CD4-positive, alpha-beta T cell treated with Interleukin-15 for 1 hour (primary cell): ENCODE measurements around the gene KRT71.

Experiments
- DNase-seq: peaks from one replicate; pipeline ENCODE4 v3.0.0-alpha.2; 2020

KRT71 gene

DNA sequence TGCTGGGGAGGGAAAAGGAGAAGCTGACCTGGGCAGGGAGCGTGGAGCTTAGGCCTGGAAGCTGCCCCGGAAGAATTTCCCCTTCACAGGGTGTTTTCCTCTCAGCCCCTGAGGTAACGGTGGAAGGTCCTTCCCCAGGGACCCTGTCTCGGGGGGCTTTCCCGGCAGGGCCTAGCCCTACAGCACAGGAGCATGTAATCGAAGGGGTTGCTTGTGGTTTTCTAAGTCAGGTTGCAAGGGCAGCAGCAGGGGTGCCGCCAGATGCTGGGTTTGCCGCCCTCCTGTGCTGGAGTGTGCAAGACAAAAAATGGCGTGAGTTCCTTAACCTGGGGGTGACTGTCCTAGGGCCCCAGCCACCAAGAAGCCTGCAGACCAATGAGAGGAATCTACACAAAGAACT is 22.3 kb upstream of the KRT71 start:
- no peak for DNase-seq

- DNase-seq = no peak
Observed at GRCh38 chr12:52573743-52574142, 20.8 kb upstream of the KRT71 start, which contains the start of gene KRT74. TSS of gene KRT74 (minus strand) at chr12:52573843. CDS start at chr12:52573777, 66 bp downstream.

DNA sequence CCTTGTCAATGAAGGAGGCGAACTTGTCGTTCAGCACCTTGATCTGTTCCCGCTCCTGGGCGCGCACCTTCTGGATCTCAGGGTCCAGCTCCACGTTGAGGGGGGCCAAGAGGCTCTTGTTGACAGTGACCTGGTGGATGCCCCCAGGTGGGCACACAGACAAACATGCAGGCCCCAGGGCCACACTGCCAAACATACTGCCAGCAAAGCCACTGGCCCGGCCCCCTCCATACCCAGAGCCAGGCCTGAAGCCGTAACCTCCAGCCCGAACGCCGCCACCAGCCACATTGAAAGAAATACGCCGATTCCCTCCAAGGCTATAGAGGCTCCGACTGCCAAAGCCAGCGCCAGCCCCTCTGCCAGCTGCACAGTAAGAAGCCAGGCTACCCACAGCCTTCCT is 20.4 kb upstream of the KRT71 start:
- DNase-seq = no peak

DNA sequence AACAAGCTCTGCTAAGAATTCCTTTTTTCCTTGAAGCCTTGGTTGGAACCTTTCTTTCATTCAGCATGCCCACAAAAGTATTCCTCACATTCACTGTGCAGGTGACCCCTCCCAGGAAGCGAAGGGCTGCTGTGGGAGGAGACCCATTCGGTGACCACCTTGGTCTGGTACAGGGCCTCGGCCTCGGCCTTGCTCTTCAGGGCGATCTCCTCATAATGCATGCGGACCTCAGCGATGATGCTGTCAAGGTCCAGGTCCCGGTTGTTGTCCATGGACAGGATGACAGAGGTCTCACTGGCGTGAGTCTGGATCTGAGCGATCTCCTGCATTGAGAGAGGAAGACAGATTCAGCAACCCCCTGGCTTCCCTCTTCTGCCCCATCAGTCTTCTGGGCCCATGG is 17.6 kb upstream of the KRT71 start:
- DNase-seq = no peak

DNA sequence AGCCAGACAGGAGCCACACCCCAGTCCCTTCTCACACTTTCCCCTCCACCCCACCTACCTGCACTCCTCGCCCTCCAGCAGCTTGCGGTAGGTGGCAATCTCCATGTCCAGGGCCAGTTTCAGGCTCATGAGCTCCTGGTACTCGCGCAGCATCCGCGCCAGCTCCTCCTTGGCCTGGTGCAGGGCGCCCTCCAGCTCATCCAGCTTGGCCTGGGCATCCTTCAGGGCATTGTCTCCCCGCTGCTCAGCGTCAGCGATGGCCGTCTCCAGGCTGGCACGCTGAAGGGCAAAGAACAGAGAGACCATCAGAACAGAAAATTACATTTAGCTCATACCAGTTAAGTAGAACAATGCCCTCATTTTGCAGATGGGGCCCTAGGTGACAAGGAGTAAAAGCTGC is 15.2 kb upstream of the KRT71 start:
- DNase-seq = no peak

DNA sequence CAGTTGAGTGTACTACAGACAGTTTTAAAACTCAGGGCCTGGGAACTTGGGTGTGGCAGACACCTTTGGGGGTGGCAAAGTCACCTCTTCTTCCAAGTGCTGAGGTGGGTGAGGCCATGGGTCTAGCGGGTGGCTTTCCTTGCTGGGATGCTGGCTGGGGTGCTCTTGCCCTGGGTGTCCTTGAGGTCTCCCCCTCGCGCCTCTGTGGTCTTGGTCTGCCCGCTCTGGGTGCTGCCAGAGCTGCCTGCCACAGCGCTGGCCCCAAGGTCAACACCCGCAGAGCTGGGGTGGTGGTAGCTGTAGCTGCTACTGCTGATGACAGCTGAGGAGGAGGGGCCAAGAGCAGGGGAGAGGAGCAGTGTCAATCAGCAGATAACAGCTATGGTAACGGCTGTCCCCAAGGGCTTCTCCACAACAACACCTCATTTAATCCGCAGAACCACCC is 13.9 kb upstream of the KRT71 start:
- DNase-seq = peak; percentile 80

DNA sequence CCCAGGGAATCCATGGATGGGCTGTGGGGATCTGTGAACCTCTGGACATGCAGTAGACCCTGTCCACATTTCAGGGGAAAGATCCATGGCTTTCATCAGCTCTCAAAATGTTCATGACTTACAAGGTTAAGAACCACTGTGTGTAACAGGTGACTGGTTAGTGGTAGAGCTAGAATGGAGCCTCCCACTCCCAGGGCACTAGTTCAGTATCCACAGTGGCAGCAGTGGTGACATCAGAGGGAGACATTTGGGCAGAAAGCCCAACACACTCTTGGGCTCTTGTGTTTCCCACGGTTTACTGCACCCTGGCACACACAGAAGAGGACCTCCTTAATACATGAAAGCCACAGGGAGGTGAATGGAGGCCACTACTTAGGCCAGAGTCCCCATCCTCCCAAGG is 11.6 kb upstream of the KRT71 start:
- no peak for DNase-seq

DNA sequence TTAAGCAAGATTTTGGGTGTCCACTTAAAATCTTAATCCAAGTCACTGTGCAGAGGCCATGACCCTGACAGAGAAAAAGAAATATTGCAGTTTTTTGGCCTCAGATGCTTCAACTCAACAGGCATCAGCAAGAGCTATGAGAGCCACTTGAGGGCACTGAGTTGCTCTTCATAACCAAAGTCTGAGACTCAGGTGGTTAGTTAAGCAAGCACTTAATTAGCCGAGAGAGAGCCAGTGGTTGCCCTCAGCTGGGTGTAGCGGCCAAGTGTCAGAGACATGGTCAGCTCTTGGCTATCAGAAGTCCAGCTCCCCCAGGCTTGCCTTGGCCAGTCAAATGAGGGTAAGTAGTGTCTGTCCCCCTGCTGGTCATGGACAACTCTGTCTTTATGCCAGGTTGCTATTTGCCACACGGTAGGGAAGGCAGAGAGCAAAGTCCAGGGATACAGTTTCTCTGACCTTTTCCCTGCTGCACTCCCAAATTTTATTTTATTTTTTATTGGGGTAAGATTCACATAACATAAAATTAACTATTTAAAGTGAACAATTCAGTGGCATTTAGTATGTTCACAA is 9.0 kb upstream of the KRT71 start:
- DNase-seq = no peak

DNA sequence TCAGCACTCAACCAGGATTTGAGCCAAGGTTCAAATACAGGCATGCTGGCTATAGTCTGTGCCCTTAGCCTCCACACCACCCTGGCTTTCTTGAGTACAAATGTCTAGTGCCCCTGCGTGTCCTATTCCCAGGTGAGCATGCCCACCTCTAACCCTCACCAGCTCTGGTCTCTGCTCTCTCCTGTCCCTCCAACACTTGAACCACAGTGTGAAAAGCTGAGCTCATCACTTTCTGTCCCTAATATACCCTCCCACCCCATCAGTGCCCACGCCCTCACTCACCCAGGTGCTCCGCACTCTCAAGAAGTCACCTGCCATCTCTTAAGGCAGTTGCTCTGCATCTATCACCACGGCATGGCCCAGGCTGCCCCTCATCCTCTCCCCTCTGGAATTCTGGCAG is 7.0 kb upstream of the KRT71 start:
- DNase-seq = no peak

DNA sequence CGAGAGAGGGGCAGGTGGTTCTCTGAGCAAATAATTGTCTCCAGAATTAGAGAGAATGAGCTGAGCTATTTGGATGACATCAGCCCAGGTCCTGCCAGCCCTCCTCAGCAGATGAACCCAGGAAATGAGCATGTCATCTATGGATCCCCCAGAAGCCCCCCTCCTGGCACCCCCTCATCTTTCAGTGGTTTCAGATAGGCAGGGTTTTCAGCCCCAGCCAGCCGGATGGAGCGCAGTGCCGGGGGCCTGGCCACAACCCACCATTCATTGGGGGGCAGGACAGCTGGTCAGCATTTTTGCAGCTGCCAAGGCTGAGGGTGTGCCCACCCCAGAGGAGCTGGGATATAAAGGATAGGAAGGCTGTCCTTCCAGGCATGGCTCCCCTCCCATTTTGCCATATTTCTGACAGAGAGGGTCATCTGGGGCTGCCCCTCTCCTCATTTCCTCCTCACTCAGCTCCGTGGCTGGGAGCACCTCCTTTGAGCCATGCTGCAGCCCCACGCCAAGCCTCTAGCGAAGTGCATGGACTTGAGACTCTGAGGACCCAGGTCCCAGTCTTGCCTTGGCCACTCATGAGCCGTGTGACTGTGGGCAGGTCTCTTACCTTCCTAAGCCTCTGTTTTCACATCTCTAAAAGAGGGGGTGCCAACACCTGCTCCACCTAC is 6.0 kb upstream of the KRT71 start:
- DNase-seq = no peak

DNA sequence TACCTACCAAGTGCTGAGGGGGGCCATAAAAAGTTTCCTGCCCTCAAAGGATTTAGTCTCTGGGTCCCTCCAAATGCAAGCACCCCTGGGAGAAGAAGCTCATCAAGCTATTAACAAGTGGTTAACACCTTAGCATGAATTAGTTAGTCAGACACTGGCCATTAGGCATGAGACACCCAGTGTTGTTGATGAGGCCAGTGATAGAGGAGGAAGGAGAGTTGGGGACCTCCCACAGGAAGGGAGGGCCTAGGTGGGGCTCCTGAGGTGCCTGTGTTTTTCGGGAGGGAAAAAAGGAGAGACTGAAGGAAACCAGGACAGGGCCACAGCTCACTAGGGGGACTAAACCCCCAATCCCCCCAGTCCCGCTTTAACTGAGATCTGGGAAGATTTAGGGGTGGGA is 4.5 kb upstream of the KRT71 start:
- no peak for DNase-seq

- no peak for DNase-seq
Observed at GRCh38 chr12:52555577-52555976, 2.6 kb upstream of the KRT71 start.

DNA sequence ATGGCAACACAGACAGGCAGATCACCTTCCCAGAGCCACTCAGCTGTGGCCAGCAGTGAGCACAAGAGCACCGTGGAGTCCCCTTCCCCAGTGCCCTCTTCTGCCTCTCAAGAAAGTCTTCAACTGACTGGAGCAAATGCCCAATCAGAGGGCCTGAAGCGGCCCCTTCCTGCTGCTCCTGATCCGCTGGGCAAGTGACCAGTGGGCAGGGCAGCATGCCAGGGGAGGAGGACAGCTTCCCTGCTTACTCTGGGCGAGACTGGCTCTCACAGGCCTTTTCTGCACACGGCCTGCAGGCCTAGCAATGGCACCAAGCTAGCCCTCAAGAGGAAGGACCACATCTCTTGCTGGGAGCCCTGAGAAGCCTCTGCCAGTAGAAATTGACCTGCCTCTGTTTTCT is 890 bp downstream of the KRT71 start:
- no peak for DNase-seq

DNA sequence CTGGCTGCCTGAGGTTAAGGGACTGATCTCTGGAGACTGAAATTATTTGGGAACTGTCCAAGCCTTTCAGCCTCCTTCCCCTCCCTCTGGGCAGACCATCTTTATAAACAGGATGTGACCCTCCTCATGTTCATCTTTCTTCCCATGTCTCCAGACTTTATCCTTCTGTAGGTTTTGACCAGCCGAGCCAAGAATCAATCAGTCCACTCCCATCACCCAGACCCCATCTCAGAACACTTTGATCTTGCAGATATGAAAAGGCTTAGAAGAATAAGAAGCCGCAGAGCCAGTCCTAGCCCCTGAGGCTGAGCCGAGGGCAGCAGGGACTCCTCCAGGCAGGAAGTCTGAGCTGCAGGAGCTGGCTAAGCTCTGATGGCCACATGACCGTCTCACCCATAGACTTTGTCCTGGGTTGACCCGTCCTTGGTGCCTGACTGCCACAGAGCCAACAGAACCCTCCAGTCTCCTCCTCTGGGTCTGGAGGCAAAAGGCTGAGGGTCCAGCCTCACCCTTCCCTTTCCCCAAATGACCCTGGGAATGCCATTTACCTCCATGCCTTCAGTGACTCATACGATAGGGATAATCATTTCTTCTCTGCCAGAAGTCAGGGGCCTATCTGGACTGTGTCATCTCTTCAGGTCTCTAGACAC is 1.6 kb downstream of the KRT71 start:
- no peak for DNase-seq

DNA sequence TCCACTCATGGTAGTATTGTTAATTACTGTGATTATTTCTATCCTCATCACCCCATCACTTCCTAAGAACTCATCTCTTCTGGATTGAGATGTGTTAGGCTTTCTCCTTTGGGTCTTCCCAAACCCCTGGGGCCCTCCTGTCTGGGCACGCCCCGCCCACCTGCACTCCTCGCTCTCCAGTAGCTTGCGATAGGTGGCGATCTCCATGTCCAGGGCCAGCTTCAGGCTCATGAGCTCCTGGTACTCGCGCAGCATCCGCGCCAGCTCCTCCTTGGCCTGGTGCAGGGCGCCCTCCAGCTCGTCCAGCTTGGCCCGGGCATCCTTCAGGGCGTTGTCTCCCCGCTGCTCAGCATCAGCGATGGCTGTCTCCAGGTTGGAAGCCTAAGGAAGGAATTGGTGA is 6.8 kb downstream of the KRT71 start:
- DNase-seq = no peak

DNA sequence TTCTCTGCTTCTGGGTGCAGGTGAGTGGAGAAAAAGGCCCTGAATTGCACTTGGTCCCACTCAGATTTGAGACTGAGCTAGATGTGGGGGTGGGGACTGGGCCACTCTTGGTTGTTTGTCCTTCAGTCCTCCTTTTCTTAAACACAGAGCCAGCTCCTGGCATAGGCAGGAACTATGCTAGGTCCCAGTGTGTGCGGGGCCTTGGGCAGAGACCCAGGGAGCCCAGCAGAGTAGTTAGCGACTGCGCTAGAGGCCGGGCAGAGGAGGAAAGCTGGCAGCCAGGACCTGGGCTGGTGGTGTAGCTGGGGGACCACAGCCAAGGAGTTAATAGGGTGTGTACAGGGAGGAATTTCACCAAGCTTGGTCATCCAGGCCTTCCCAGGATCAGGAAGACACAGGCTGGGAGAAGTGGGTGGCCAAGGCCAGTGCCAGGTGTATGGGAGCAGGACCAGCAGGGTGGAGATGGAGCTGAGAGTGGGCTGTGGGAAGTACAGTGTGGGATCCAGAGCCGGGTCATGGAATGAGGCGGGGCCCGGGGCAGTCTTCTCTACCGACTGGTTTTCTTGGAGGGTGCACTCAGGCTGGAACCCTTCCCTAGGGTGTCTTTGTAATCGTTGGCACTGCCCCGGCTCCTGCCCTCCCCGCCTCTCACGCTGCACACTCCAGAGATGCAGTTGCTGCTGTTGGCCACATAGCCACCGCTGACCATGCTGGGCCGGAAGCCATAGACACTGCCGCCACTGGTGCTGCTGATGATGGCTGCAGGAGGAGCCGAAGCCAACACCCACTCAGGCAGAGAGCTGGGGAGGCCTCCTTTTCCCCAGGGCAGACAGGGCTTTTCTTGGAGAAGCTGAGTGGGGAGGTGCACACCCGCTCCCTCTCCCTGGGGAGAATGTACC is 8.7 kb downstream of the KRT71 start:
- DNase-seq = no peak

GRCh38 chr12:52542785-52543318 is 10.1 kb downstream of the KRT71 start:
- DNase-seq = no peak

DNA sequence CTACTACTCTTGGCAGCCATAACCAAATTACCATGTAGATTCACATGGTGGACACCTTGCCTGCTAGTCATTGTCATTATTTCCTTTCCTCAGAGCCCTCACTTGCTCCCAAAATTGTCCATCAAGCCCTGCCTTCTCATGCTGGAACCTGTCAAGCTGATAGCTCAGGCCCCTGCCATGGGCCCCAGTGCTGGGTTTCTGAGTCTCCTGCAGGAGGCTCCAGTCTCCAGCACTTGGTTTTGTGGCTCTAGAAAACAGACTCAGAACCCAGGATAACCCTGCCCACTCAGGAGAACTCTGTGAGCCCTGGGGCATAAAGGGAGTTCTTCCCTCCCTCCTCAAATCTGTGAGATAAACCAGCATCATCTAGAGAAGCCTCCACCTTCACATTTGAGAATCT is 10.8 kb downstream of the KRT71 start:
- no peak for DNase-seq

- DNase-seq = no peak
Observed at GRCh38 chr12:52541709-52542108, 11.2 kb downstream of the KRT71 start.

- no peak for DNase-seq
Observed at GRCh38 chr12:52540531-52540930, 12.4 kb downstream of the KRT71 start.

DNA sequence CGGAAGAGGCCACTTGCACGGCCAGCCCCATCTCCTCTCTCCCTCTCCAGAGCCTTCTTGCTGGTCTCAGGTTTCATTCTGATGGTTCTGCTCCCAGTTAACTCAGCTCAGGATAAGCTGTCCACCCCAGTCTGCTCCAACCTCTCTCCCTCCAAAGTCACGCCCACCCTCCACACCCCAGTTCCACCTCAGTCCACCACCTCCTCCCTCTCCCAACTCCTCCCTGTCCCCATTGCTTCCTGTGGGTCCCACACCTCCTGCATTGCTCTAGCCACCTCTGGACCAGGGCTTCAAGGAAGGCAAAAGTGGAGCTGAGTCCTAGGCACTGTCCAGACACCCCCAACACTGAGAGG is 13.1 kb downstream of the KRT71 start:
- no peak for DNase-seq

GRCh38 chr12:52539083-52539820 is 13.7 kb downstream of the KRT71 start:
- DNase-seq = no peak

DNA sequence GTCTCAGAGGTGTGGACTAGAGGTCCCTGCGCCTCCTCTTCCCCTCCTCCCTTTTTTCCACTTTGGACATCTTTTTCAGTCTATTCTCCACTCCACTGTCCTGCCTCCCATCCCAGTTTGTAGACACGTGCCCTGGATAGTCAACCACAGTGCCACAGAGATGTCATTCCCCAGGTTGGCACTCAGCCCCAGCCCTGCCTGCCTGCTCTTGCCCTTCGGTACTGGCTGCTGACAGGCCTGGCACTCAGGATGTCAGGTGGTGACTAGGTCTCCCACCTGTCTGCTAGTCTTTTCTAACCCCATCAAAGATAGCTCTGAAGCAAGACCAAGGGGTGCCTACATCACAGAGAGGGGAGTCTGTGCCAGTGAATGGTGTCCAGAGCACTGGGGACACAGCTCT is 15.8 kb downstream of the KRT71 start:
- DNase-seq = no peak
